GM12878 (cell line): Measurements from ENCODE around the gene RTEL1. TPM values are rescaled to one million over a fixed set of nuclear protein-coding genes. Genes with fewer than 3 reads are reported as not detected.

Experiments
- ATAC-seq: fragments of 200-7000 bp; cut with Tn5 transposase; 3 replicates; pipeline ENCODE4 v1.9.1; 2020; ENCODE audit warnings: mild to moderate bottlenecking, moderate library complexity
- BruUV-seq: library from RNA; stranded (reverse); fragments of 400-500 nt; replicated peaks from 2 replicates; lab custom pipeline; 2021; lab: Mats Ljungman, UMichigan
- CTCF ChIA-PET: fragments of 300-600 bp; sonication (Branson Sonifier 250); formaldehyde crosslinking; extraction: SDS; loops from one replicate; lab custom pipeline; 2021; ENCODE audit warnings: inconsistent platforms; lab: Yijun Ruan, JAX
- POLR2A ChIA-PET: fragments of 350-600 bp; formaldehyde crosslinking; extraction: SDS; loops from one replicate; lab custom pipeline; 2021; ENCODE audit warnings: inconsistent platforms; lab: Charles Lee
- RAD21 ChIA-PET: fragments of 300-600 bp; sonication (Branson Sonifier 250); formaldehyde crosslinking; loops from one replicate; lab custom pipeline; 2023; ENCODE audit warnings: antibody characterized with exemption; ENCODE audit not compliant: unreplicated experiment; lab: Charles Lee
- SMC1A ChIA-PET: fragments of 300-600 bp; sonication (Branson Sonifier 250); formaldehyde crosslinking; loops from one replicate; lab custom pipeline; 2023; ENCODE audit not compliant: unreplicated experiment, uncharacterized antibody; lab: Charles Lee
- DNase-seq: peaks from one replicate; pipeline ENCODE4 v3.0.0-alpha.2; 2011; ENCODE audit warnings: low read depth, low spot score
- FAIRE-seq: peaks from 3 replicates; lab custom pipeline; 2011; peaks lifted over from hg19 to GRCh38; lab: Jason Lieb, UNC
- H2AFZ ChIP-seq: 2 replicates; pipeline ENCODE4 v1.6.0; 2011; ENCODE audit warnings: low read depth, low read length, control low read depth; ENCODE audit not compliant: control insufficient read depth
- H3K27ac ChIP-seq: 2 replicates; pipeline ENCODE4 v1.5.1; 2011; ENCODE audit warnings: control low read depth; ENCODE audit not compliant: control insufficient read depth, insufficient read depth
- H3K27me3 ChIP-seq, 2 experiments: replicated peaks in 1 of 2; 2 replicates each; pipeline versions ENCODE4 v1.6.0 to v1.6.1; 2011; ENCODE audit warnings: low read length in 1 of 2; ENCODE audit not compliant: control insufficient read depth in 2 of 2, insufficient read depth in 2 of 2
- H3K36me3 ChIP-seq, 2 experiments: 2 replicates each; pipeline ENCODE4 v1.5.1; 2011; ENCODE audit warnings: low read length in 1 of 2; ENCODE audit not compliant: control insufficient read depth in 2 of 2, insufficient read depth in 2 of 2
- H3K4me1 ChIP-seq: 2 replicates; pipeline ENCODE4 v1.6.1; 2011; ENCODE audit warnings: mild to moderate bottlenecking, low read length, moderate library complexity, mixed read lengths; ENCODE audit not compliant: control insufficient read depth, insufficient read depth
- H3K4me2 ChIP-seq: 2 replicates; pipeline ENCODE4 v1.6.0; 2011; ENCODE audit warnings: control low read depth; ENCODE audit not compliant: control insufficient read depth, insufficient read depth
- H3K4me3 ChIP-seq: fragments of 200-600 bp; sonication (generic); 2 replicates; pipeline ENCODE4 v1.5.1; 2016
- H3K79me2 ChIP-seq: 2 replicates; pipeline ENCODE4 v1.6.0; 2011; ENCODE audit warnings: low read length; ENCODE audit not compliant: control insufficient read depth, insufficient read depth
- H3K9ac ChIP-seq: 2 replicates; pipeline ENCODE4 v1.8.0; 2011; ENCODE audit warnings: low read length, control low read depth, mixed read lengths; ENCODE audit not compliant: control insufficient read depth, insufficient read depth
- H3K9me3 ChIP-seq: replicated peaks from 3 replicates; pipeline ENCODE4 v1.5.1; 2011; ENCODE audit warnings: mild to moderate bottlenecking, low read length; ENCODE audit not compliant: control insufficient read depth, insufficient read depth
- H4K20me1 ChIP-seq: 2 replicates; pipeline ENCODE4 v1.6.0; 2011; ENCODE audit not compliant: control insufficient read depth, insufficient read depth
- ATF7 ChIP-seq: fragments of 450-650 bp; IDR thresholded peaks from 2 replicates; pipeline ENCODE4 v1.6.1; 2016; ENCODE audit warnings: low read depth, mild to moderate bottlenecking
- CEBPB ChIP-seq, 2 experiments: fragments of 150-350 bp in 1 of 2; IDR thresholded peaks; 2 replicates each; pipeline ENCODE4 v1.6.1; 2012 to 2014; ENCODE audit warnings: low read depth in 2 of 2, low read length in 2 of 2, borderline replicate concordance in 1 of 2, inconsistent platforms in 1 of 2
- CHD1 ChIP-seq: IDR thresholded peaks from 2 replicates; pipeline ENCODE4 v1.6.1; 2012; ENCODE audit warnings: low read depth, low read length, improper control_type of control experiment
- CREM ChIP-seq: IDR thresholded peaks from 2 replicates; pipeline ENCODE4 v1.6.1; 2014; ENCODE audit warnings: antibody characterized with exemption, low read depth
- DPF2 ChIP-seq: fragments of 450-650 bp; IDR thresholded peaks from 2 replicates; pipeline ENCODE4 v1.6.1; 2017; ENCODE audit warnings: mild to moderate bottlenecking
- GATAD2B ChIP-seq: fragments of 450-650 bp; conservative IDR thresholded peaks from 2 replicates; pipeline ENCODE4 v1.6.1; 2017; ENCODE audit warnings: low read depth, mild to moderate bottlenecking, moderate library complexity
- IRF4 ChIP-seq: IDR thresholded peaks from 2 replicates; pipeline ENCODE4 v1.6.1; 2011; ENCODE audit warnings: low read depth, low read length
- JUNB ChIP-seq: IDR thresholded peaks from 2 replicates; pipeline ENCODE4 v1.6.1; 2016; ENCODE audit warnings: antibody characterized with exemption, mild to moderate bottlenecking
- NR2F1 ChIP-seq: fragments of 450-650 bp; conservative IDR thresholded peaks from 2 replicates; pipeline ENCODE4 v1.6.1; 2017; ENCODE audit warnings: mild to moderate bottlenecking
- RB1 ChIP-seq: fragments of 450-650 bp; formaldehyde crosslinking; IDR thresholded peaks from 2 replicates; pipeline ENCODE4 v1.6.1; 2017; ENCODE audit warnings: mild to moderate bottlenecking, borderline replicate concordance
- SMARCA5 ChIP-seq: fragments of 450-650 bp; IDR thresholded peaks from 2 replicates; pipeline ENCODE4 v1.6.1; 2017; ENCODE audit warnings: mild to moderate bottlenecking
- SMC3 ChIP-seq: IDR thresholded peaks from 2 replicates; pipeline ENCODE4 v1.6.1; 2011; ENCODE audit warnings: low read length, improper control_type of control experiment, borderline replicate concordance
- SP1 ChIP-seq: IDR thresholded peaks from one replicate; pipeline ENCODE4 v1.6.1; 2011; ENCODE audit warnings: low read depth, low read length
- TCF12 ChIP-seq: IDR thresholded peaks from 2 replicates; pipeline ENCODE4 v1.6.1; 2011; ENCODE audit warnings: low read depth, mild to moderate bottlenecking, low read length
- WRNIP1 ChIP-seq: IDR thresholded peaks from 2 replicates; pipeline ENCODE4 v1.6.1; 2011; ENCODE audit warnings: low read depth, low read length, improper control_type of control experiment, borderline replicate concordance
- ZBED1 ChIP-seq: IDR thresholded peaks from 2 replicates; pipeline ENCODE4 v1.6.1; 2016; ENCODE audit warnings: borderline replicate concordance
- WGBS: methylation state at CpG from one replicate; pipeline ENCODE4 v1.1.6; 2016; ENCODE audit warnings: low lambda C conversion rate; ENCODE audit not compliant: insufficient replicate concordance, insufficient coverage; ENCODE audit errors: missing lambda C conversion rate; 5-methylcytosine and 5-hydroxymethylcytosine counted together
- in situ Hi-C: fragments of 300-500 bp; cut with MboI; formaldehyde crosslinking; loops from 9 replicates; pipeline ENCODE4 v1.14.3; 2018; ENCODE audit warnings: mixed read lengths
- intact Hi-C: fragments of 100-400 bp; cut with micrococcal nuclease; formaldehyde crosslinking; loops from one replicate; pipeline ENCODE4 v1.14.2; 2022; ENCODE audit not compliant: unreplicated experiment
- polyA plus RNA-seq, 11 experiments: library from polyadenylated mRNA; depleted of rRNA in 4 of 11; unstranded in 6 of 11; stranded (reverse) in 5 of 11; fragments of >200 nt; fragmentation: Nextera tagmentation in 4 of 11; fragmentation: Illumina TruSeq in 1 of 11; extraction: Ambion mirVana in 4 of 11; extraction: Trizol in 1 of 11; gene quantifications; 1 replicate in 1 of 11; 2 replicates in 10 of 11; pipeline versions ENCODE4 v1.2.1 to v1.2.3, GENCODE V29; 2011 to 2016; ENCODE audit warnings: inconsistent platforms in 2 of 11, missing spikeins in 2 of 11, low read depth in 1 of 11
- total RNA-seq, 4 experiments: library from RNA; depleted of rRNA in 3 of 4; stranded (reverse); fragments of >200 nt in 3 of 4; fragmentation: Illumina TruSeq in 1 of 4; extraction: Trizol in 1 of 4; gene quantifications; 2 replicates each; pipeline versions ENCODE4 v1.2.1 to v1.2.3, GENCODE V29; 2013 to 2021
- TF ChIP-seq, protein P1 (sequence below): fragments of 450-650 bp; IDR thresholded peaks from 2 replicates; pipeline ENCODE4 v1.6.1; 2016; ENCODE audit warnings: mild to moderate bottlenecking, moderate library complexity, borderline replicate concordance
- TF ChIP-seq, protein P2 (sequence below): IDR thresholded peaks from 2 replicates; pipeline ENCODE4 v1.6.1; 2012; ENCODE audit warnings: low read depth, low read length, improper control_type of control experiment

RTEL1 gene
- total and polyA plus RNA-seq, 10 of the 15 experiments (the other 5 are each of a cell fraction or from before 2014, with no cell fraction given), result 0.40 to 37.2 (median 15.6) TPM; not detected in 1

DNA sequence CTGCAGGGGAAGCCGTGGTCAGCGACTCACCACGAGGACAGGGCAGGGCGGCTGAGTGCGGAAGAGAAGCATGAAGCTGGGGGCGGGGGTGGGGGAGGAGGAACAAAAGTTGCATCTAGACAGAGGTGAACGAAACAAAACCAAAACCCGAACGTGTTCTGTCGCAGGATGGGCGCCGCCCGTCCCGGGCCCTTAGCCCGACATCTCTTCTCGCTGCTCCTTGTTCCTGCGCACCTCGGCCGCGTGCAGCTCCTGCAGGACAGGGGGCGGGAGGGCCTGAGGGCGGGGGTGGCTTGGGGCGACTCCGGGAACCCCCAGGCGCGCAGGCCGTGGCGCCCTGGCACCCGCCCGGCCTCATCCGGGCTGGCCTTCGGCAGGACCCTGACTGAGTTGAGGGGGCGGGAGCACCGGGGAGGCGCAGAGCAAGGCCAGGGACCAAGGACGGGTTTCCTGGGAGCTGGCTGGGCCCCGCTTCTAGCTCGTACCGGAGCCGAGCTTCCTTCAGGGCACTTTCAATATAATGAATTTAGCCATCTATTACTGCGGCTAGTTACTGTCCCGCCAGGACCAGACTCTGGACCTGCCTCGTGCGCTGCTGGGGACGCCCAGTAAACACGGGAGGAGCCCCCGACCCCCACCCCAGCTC lies 16.8 kb upstream of the RTEL1 start (continued):
- TF ChIP-seq, protein P1, sequence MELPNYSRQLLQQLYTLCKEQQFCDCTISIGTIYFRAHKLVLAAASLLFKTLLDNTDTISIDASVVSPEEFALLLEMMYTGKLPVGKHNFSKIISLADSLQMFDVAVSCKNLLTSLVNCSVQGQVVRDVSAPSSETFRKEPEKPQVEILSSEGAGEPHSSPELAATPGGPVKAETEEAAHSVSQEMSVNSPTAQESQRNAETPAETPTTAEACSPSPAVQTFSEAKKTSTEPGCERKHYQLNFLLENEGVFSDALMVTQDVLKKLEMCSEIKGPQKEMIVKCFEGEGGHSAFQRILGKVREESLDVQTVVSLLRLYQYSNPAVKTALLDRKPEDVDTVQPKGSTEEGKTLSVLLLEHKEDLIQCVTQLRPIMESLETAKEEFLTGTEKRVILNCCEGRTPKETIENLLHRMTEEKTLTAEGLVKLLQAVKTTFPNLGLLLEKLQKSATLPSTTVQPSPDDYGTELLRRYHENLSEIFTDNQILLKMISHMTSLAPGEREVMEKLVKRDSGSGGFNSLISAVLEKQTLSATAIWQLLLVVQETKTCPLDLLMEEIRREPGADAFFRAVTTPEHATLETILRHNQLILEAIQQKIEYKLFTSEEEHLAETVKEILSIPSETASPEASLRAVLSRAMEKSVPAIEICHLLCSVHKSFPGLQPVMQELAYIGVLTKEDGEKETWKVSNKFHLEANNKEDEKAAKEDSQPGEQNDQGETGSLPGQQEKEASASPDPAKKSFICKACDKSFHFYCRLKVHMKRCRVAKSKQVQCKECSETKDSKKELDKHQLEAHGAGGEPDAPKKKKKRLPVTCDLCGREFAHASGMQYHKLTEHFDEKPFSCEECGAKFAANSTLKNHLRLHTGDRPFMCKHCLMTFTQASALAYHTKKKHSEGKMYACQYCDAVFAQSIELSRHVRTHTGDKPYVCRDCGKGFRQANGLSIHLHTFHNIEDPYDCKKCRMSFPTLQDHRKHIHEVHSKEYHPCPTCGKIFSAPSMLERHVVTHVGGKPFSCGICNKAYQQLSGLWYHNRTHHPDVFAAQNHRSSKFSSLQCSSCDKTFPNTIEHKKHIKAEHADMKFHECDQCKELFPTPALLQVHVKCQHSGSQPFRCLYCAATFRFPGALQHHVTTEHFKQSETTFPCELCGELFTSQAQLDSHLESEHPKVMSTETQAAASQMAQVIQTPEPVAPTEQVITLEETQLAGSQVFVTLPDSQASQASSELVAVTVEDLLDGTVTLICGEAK, result no peak
- TF ChIP-seq GATAD2B (peak; percentile 38; the same call in 1 of the 2 replicates), IRF4 (no peak), CEBPB (IDR thresholded peaks at IDR 0.05; ENCODE audit: borderline replicate concordance in 1 of 2, low read depth in 2 of 2, low read length in 2 of 2) (no peak)

DNA sequence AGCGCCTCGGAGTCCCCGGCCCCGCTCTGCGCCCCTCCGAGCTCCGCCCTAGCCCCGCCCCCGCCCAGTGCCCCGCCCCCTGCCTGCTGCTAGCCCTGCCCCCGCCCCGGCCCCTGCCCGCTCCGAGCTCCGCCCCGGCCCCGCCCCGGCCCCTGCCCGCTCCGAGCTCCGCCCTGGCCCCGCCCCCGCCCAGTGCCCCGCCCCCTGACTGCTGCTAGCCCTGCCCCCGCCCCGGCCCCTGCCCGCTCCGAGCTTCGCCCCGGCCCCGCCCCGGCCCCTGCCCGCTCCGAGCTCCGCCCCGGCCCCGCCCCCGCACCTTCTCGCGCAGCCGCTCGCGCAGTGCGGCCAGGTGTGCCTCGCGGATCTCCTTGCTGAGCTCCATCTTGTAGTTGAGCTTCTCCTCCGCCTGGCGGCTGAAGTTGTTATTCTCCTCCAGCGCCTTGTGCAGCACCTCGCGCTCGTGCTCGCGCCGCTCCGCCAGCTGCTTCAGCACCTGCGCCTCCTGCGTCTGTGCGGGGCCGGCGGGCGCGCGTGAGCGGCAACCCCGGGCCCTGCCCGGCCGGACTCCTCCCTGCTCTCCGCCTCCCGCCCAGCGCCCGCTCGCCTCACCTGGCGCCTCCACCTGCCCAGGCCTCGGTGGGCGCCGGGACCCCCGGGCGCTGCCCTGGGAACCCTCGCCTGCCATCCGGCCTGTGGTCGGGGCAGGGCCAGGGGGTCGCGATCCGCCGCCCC lies 16.2 kb upstream of the RTEL1 start:
- DNase-seq, result peak; percentile 48
- Histone ChIP-seq H3K9ac (peak overlapping the region; percentile 66), H4K20me1 (no peaks in the 10 kb centered on the region), H3K4me1 (peaks cover 17% of the 10 kb centered on the region), H3K27me3 (no peaks in the 10 kb centered on the region; a peak in 1 of 4 replicates), H2AFZ (peak overlapping the region; percentile 82), H3K79me2 (peaks cover 1% of the 10 kb centered on the region; the same call in 1 of the 2 replicates), H3K9me3 (no peaks in the 10 kb centered on the region), H3K4me3 (peak overlapping the region; percentile 92), H3K36me3 (no peaks in the 10 kb centered on the region), H3K4me2 (peak overlapping the region; percentile 99), H3K27ac (peak overlapping the region; percentile 74)
- intact Hi-C loops, result no loop called here
- ChIA-PET CTCF (interaction anchor here (0.7 to 2.3 kb wide), 16 partner anchors 10 to 223 kb away, joined by 3 to 16 read pairs (median 6); partner anchors contain the start of genes GMEB2, HELZ2, LIME1 and PTK6), POLR2A (interaction anchor here (0.6 to 2.1 kb wide), 12 partner anchors 9 to 314 kb away, joined by 3 to 17 read pairs (median 4); partner anchors contain the start of genes GMEB2, HELZ2, RTEL1 and UCKL1), SMC1A (interaction anchor here (0.6 to 1.8 kb wide), 10 partner anchors 10 to 254 kb away, joined by 3 to 13 read pairs (median 4); partner anchors contain the start of genes GMEB2, PTK6 and RTEL1), RAD21 (interaction anchor here (0.6 to 2.6 kb wide), 24 partner anchors 11 to 338 kb away, joined by 3 to 41 read pairs (median 6); partner anchors contain the start of genes ARFRP1, GMEB2, HELZ2 and PPDPF)
- in situ Hi-C loops, result no loop called here
- ATAC-seq, result peak; percentile 78
- 1% methylated on average over 42 of the region's 86 CpGs for WGBS
- BruUV-seq, result no TSS peak
- FAIRE-seq, result peak; percentile 94
- TF ChIP-seq DPF2 (peak; percentile 63), CREM (no peak), WRNIP1 (no peak), RB1 (peak; percentile 75; the same call in 1 of the 2 replicates), ZBED1 (no peak), ATF7 (no peak), JUNB (no peak), CHD1 (no peak), SP1 (no peak), SMARCA5 (peak; percentile 58; the same call in 1 of the 2 replicates), NR2F1 (peak; percentile 35; the same call in 1 of the 2 replicates), TCF12 (peak; percentile 96), SMC3 (peak; percentile 43; the same call in 1 of the 2 replicates)
- TF ChIP-seq, protein P2, sequence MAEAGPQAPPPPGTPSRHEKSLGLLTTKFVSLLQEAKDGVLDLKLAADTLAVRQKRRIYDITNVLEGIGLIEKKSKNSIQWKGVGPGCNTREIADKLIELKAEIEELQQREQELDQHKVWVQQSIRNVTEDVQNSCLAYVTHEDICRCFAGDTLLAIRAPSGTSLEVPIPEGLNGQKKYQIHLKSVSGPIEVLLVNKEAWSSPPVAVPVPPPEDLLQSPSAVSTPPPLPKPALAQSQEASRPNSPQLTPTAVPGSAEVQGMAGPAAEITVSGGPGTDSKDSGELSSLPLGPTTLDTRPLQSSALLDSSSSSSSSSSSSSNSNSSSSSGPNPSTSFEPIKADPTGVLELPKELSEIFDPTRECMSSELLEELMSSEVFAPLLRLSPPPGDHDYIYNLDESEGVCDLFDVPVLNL, result no peak
